Ovary (tissue), 9 donors: ENCODE measurements around the gene DPY19L3. TPM values are rescaled to one million over a fixed set of nuclear protein-coding genes. Genes with fewer than 3 reads are reported as not detected.

Experiments used
- DNase-seq, 5 donors: peaks; one replicate each; pipeline ENCODE4 v3.0.0-alpha.2; 2019 to 2020
- H3K27ac ChIP-seq, 2 donors: fragments of 200-600 bp; one replicate each; pipeline versions ENCODE4 v1.5.1 to v1.8.0; 2019 to 2022
- H3K27me3 ChIP-seq: fragments of 200-600 bp; one replicate; pipeline ENCODE4 v1.8.0; 2022
- H3K36me3 ChIP-seq: fragments of 200-600 bp; sonication (generic); one replicate; pipeline ENCODE4 v1.5.1; 2019
- H3K4me1 ChIP-seq: one replicate; pipeline ENCODE4 v1.8.1; 2013; ENCODE audit warnings: mild to moderate bottlenecking, moderate library complexity; ENCODE audit not compliant: insufficient read depth
- H3K4me3 ChIP-seq: fragments of 200-600 bp; sonication (generic); one replicate; pipeline ENCODE4 v1.5.1; 2017
- H3K9me3 ChIP-seq, 2 donors: fragments of 200-600 bp in 1 of 2; sonication (generic) in 1 of 2; one replicate each; pipeline versions ENCODE4 v1.5.1 to v1.8.1; 2013 to 2019; ENCODE audit warnings: mild to moderate bottlenecking in 1 of 2, moderate library complexity in 1 of 2
- CTCF ChIP-seq, 3 donors: fragments of 450-650 bp in 2 of 3; fragments of 200-600 bp in 1 of 3; IDR thresholded peaks; one replicate each; pipeline versions ENCODE4 v1.5.1 to v1.8.0; 2016 to 2022; ENCODE audit warnings: antibody characterized with exemption in 3 of 3, mild to moderate bottlenecking in 1 of 3
- EP300 ChIP-seq: sonication (generic); formaldehyde crosslinking; IDR thresholded peaks from one replicate; pipeline ENCODE4 v1.6.1; 2017; ENCODE audit warnings: antibody characterized with exemption
- POLR2A ChIP-seq: fragments of 450-650 bp; IDR thresholded peaks from one replicate; pipeline ENCODE4 v1.6.1; 2017; ENCODE audit warnings: antibody characterized with exemption, mild to moderate bottlenecking, moderate library complexity
- WGBS, 3 donors: extraction: QIAGEN DNeasy Blood & Tissue Kit in 1 of 3; methylation state at CpG; one replicate each; pipeline versions ENCODE4 v1.1.5 to v1.1.7; 2013 to 2017; 5-methylcytosine and 5-hydroxymethylcytosine counted together
- intact Hi-C, 4 donors: fragments of 100-400 bp; cut with DNase I; formaldehyde crosslinking; loops; one replicate each; pipeline versions ENCODE4 v1.11.0 to v1.15.1; 2022 to 2023
- polyA plus RNA-seq, 2 donors: library from polyadenylated mRNA; stranded (reverse); fragments of 200-250 nt in 1 of 2; fragments of 350-450 nt in 1 of 2; fragmentation: Illumina TruSeq in 1 of 2; extraction: RNeasy Lipid Tissue Mini Kit (QIAGEN cat#74804) in 1 of 2; gene quantifications; one replicate each; pipeline ENCODE4 v1.2.3, GENCODE V29; 2013 to 2014
- total RNA-seq, 7 donors: library from RNA; depleted of rRNA in 2 of 7; stranded (reverse); fragments of >200 nt in 2 of 7; fragmentation: NEBNext Ultra II Directional in 3 of 7; extraction: Animal tissue kit (Norgen Biotek cat#: 25700) in 3 of 7; gene quantifications; one replicate each; pipeline versions ENCODE4 v1.1.0 to v1.2.4, GENCODE V29; 2016 to 2023
- donor health status: DM: no; HTN: no; CAD: no; lungs with moderate emphysema.
- donor health status: DM: no; HTN: no; CAD: no.
- donor health status: Bipolar disorder and iron deficiency.
- donor health status: DM: yes; HTN: yes; CAD: no.
- donor health status: DM: no; HTN: no; CAD: no.
- donor health status: DM: yes; HTN: yes; CAD: no.

Gene DPY19L3
- total and polyA plus RNA-seq, 9 donors = 9.6 to 49.8 (median 43.9) TPM

GRCh38 chr19:32522967-32523366 is 117.4 kb downstream of the DPY19L3 start:
- DNase-seq = no peak
- WGBS, 3 donors = 75 to 84% (median 82%) methylated on average over 9 of the region's 9 CpGs
- intact Hi-C loops = no loop called here

GRCh38 chr19:32526895-32527294 is 121.3 kb downstream of the DPY19L3 start:
- intact Hi-C loops = no loop called here
- Histone ChIP-seq H3K27me3 (no peaks in the 10 kb centered on the region), H3K36me3 (no peaks in the 10 kb centered on the region), H3K4me1 (no peaks in the 10 kb centered on the region), H3K4me3 (no peak overlapping the region), H3K27ac (no peak overlapping the region), H3K9me3 (no peaks in the 10 kb centered on the region)
- 90 to 93% (median 91%) methylated on average over 4 of the region's 4 CpGs for WGBS, 3 donors
- no peak for DNase-seq
- TF ChIP-seq POLR2A (no peak), EP300 (no peak), CTCF (IDR thresholded peaks at IDR 0.05) (no peak)

More at GRCh38 chr19:32522967-32523366, 117.4 kb downstream of the DPY19L3 start:
- H3K9me3 ChIP-seq = no peaks in the 10 kb centered on the region
- H3K4me3 ChIP-seq = no peak overlapping the region
- no peak overlapping the region for H3K27ac ChIP-seq
- H3K36me3 ChIP-seq = no peaks in the 10 kb centered on the region
- no peaks in the 10 kb centered on the region for H3K27me3 ChIP-seq
- no peaks in the 10 kb centered on the region for H3K4me1 ChIP-seq
- no peak for TF ChIP-seq POLR2A

GRCh38 chr19:32530773-32531172 is 125.2 kb downstream of the DPY19L3 start:
- no peak for DNase-seq

GRCh38 chr19:32532233-32532632 is 126.7 kb downstream of the DPY19L3 start:
- WGBS, 3 donors = 88 to 94% (median 93%) methylated on average over 3 of the region's 3 CpGs
- Histone ChIP-seq H3K4me1 (no peaks in the 10 kb centered on the region), H3K9me3 (no peaks in the 10 kb centered on the region), H3K36me3 (no peaks in the 10 kb centered on the region), H3K4me3 (no peak overlapping the region), H3K27ac (no peak overlapping the region), H3K27me3 (no peaks in the 10 kb centered on the region)
- intact Hi-C loops = no loop called here
- TF ChIP-seq CTCF (IDR thresholded peaks at IDR 0.05) = no peak
- DNase-seq = no peak

More at GRCh38 chr19:32530773-32531172, 125.2 kb downstream of the DPY19L3 start:
- H3K27me3 ChIP-seq = no peaks in the 10 kb centered on the region
- intact Hi-C loops = no loop called here
- no peak for TF ChIP-seq EP300
- TF ChIP-seq CTCF (IDR thresholded peaks at IDR 0.05) = no peak
- no peak overlapping the region for H3K4me3 ChIP-seq
- H3K9me3 ChIP-seq = no peaks in the 10 kb centered on the region
- 52 to 63% (median 58%) methylated on average over 2 of the region's 2 CpGs for WGBS, 3 donors
- H3K27ac ChIP-seq = no peak overlapping the region
- no peaks in the 10 kb centered on the region for H3K4me1 ChIP-seq
- no peaks in the 10 kb centered on the region for H3K36me3 ChIP-seq

Other genes with a start within 250 kb of the DPY19L3 start
- 10 to 100 TPM; 13.2 to 30.5 (median 25.4) TPM for gene ZNF507, start 60.2 kb upstream of the DPY19L3 start, total RNA-seq
- 10 to 100 TPM in 1 of 2 donors, 1 to 10 TPM in 1; 6.4 to 13.6 TPM for gene ZNF507, start 60.2 kb upstream of the DPY19L3 start, polyA plus RNA-seq
- gene PDCD5, start 175.4 kb downstream of the DPY19L3 start, total RNA-seq = 10 to 100 TPM; 53.2 to 92.4 (median 67.1) TPM
- 100 to 1,000 TPM in 1 of 2 donors, 10 to 100 TPM in 1; 63.3 to 122 TPM for gene PDCD5, start 175.4 kb downstream of the DPY19L3 start, polyA plus RNA-seq